A673 (cell line): Measurements from ENCODE around the gene GRIK4. TPM values are rescaled to one million over a fixed set of nuclear protein-coding genes. Genes with fewer than 3 reads are reported as not detected.
"Not testable (repeated sequence)": the region's sequence is repeated elsewhere in the genome, so short reads cannot be mapped to it uniquely, and the experiment has no call there.

Experiments
- BruUV-seq: library from RNA; stranded (reverse); fragments of 400-500 nt; replicated peaks from 2 replicates; lab custom pipeline; 2021; lab: Mats Ljungman, UMichigan
- CTCF ChIA-PET: fragments of 300-600 bp; sonication (Branson Sonifier 250); formaldehyde crosslinking; loops from one replicate; lab custom pipeline; 2022; ENCODE audit warnings: antibody characterized with exemption; lab: Charles Lee
- POLR2A ChIA-PET: fragments of 300-600 bp; sonication (Branson Sonifier 250); formaldehyde crosslinking; loops from one replicate; lab custom pipeline; 2022; ENCODE audit warnings: antibody characterized with exemption; ENCODE audit not compliant: low non-redundant PET; lab: Charles Lee
- DNase-seq: peaks from one replicate; pipeline ENCODE4 v3.0.0-alpha.2; 2015; ENCODE audit warnings: low spot score
- H3K27ac ChIP-seq: fragments of 200-600 bp; sonication (generic); 2 replicates; pipeline ENCODE4 v1.5.1; 2016; ENCODE audit warnings: mixed run types, low read depth, mild to moderate bottlenecking, mixed read lengths, antibody characterized with exemption, low read length; ENCODE audit not compliant: poor library complexity, severe bottlenecking
- H3K27me3 ChIP-seq: fragments of 200-600 bp; sonication (generic); replicated peaks from 2 replicates; pipeline ENCODE4 v1.6.1; 2017; ENCODE audit warnings: mixed run types, low read depth, mild to moderate bottlenecking, mixed read lengths, antibody characterized with exemption, low read length; ENCODE audit not compliant: insufficient read depth, poor library complexity
- H3K36me3 ChIP-seq: fragments of 200-600 bp; sonication (generic); 2 replicates; pipeline ENCODE4 v1.6.1; 2016; ENCODE audit warnings: mixed run types, mild to moderate bottlenecking, mixed read lengths, antibody characterized with exemption, low read length; ENCODE audit not compliant: insufficient read depth, poor library complexity, severe bottlenecking
- H3K4me1 ChIP-seq: fragments of 200-600 bp; sonication (generic); 2 replicates; pipeline ENCODE4 v1.6.1; 2017; ENCODE audit warnings: mixed run types, mild to moderate bottlenecking, mixed read lengths, antibody characterized with exemption, low read length; ENCODE audit not compliant: insufficient read depth, poor library complexity, severe bottlenecking
- H3K4me3 ChIP-seq: fragments of 200-600 bp; sonication (generic); 2 replicates; pipeline ENCODE4 v1.5.1; 2016; ENCODE audit warnings: low read depth, mixed run types, mild to moderate bottlenecking, mixed read lengths, low read length; ENCODE audit not compliant: poor library complexity, severe bottlenecking
- H3K9me3 ChIP-seq: fragments of 200-600 bp; sonication (generic); 2 replicates; pipeline ENCODE4 v1.6.1; 2016; ENCODE audit warnings: mixed run types, low read depth, mild to moderate bottlenecking, mixed read lengths, antibody characterized with exemption, low read length; ENCODE audit not compliant: poor library complexity, severe bottlenecking
- EZH2 ChIP-seq: fragments of 200-600 bp; sonication (generic); IDR thresholded peaks from 2 replicates; pipeline ENCODE4 v1.6.1; 2017; ENCODE audit warnings: borderline replicate concordance, low read depth, mild to moderate bottlenecking, mixed read lengths, antibody characterized with exemption, low read length; ENCODE audit not compliant: poor library complexity, severe bottlenecking
- intact Hi-C: fragments of 100-400 bp; cut with micrococcal nuclease; formaldehyde crosslinking; loops from one replicate; pipeline ENCODE4 v1.10.0; 2022; ENCODE audit not compliant: unreplicated experiment
- total RNA-seq: library from RNA; stranded (reverse); gene quantifications from 2 replicates; pipeline ENCODE4 v1.2.3, GENCODE V29; 2021
- TF ChIP-seq, protein P1 (sequence below): fragments of 300-800, 200-600 bp; sonication (generic); conservative IDR thresholded peaks from 2 replicates; pipeline ENCODE4 v1.5.1; 2017; ENCODE audit warnings: low read depth, mild to moderate bottlenecking, antibody characterized with exemption, low read length, moderate library complexity, mixed read lengths

Gene GRIK4
- total RNA-seq, 1 experiment from 2014 or later, result not detected

DNA sequence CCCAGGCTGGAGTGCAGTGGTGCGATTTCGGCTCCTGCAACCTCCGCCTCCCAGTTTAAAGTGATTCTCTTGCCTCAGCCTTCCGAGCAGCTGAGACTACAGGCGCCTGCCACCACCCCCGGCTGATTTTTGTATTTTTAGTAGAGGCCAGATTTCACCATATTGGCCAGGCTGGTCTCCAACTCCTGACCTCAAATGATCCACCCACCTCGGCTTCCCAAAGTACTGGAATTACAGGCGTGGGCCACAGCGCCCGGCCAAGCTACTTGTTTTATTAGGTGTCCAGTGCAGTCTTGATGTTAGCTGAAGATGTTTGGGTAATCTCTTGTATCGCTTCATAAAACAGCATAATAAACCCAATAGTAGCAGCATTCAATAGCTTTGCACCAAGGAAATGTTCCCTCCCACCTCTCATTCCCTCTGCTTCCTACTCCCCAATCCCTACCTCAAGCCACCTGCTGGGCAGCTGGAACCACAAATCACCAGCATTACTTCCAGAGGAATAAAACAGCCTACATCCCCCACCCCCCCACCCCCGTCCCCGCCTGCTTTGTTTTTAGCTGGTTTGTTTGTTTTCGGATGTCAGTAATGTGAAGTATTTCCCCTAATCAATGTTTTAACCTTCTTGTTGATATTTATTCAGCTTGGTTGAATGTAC is 11.0 kb upstream of the GRIK4 start:
- Histone ChIP-seq H3K4me3 (no peak overlapping the region), H3K27me3 (peaks cover 6% of the 10 kb centered on the region), H3K36me3 (no peaks in the 10 kb centered on the region), H3K27ac (no peak overlapping the region), H3K4me1 (no peaks in the 10 kb centered on the region), H3K9me3 (no peaks in the 10 kb centered on the region)
- CTCF ChIA-PET, result interaction anchor here (0.6 kb wide), 1 partner anchor 197 kb away, joined by 4 read pairs; no protein-coding TSS in a partner anchor
- intact Hi-C loops, result no loop called here
- BruUV-seq, result no TSS peak
- POLR2A ChIA-PET, result no interaction called here
- no peak for DNase-seq
- TF ChIP-seq, protein P1, sequence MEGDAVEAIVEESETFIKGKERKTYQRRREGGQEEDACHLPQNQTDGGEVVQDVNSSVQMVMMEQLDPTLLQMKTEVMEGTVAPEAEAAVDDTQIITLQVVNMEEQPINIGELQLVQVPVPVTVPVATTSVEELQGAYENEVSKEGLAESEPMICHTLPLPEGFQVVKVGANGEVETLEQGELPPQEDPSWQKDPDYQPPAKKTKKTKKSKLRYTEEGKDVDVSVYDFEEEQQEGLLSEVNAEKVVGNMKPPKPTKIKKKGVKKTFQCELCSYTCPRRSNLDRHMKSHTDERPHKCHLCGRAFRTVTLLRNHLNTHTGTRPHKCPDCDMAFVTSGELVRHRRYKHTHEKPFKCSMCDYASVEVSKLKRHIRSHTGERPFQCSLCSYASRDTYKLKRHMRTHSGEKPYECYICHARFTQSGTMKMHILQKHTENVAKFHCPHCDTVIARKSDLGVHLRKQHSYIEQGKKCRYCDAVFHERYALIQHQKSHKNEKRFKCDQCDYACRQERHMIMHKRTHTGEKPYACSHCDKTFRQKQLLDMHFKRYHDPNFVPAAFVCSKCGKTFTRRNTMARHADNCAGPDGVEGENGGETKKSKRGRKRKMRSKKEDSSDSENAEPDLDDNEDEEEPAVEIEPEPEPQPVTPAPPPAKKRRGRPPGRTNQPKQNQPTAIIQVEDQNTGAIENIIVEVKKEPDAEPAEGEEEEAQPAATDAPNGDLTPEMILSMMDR, result no peak
- TF ChIP-seq EZH2, result no peak

DNA sequence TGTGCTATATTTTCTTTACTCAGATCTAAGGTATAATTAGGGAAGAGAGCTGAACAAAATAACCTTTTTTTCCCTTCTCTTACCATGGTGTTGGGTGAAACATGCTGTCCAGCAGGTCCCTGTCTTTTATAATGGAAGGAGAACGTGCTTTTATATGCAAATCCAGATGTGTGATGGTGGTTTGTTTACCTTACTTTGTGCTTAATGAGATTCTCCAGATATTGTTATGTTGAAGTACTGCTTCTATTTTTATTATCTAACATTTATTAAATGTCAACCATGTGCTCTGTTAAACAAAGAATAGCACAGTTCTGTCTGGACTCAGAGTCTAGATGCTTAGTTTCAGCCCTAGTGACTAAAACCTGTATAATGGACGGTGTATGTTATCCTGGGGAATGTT is 10.1 kb upstream of the GRIK4 start:
- no TSS peak for BruUV-seq
- Histone ChIP-seq H3K27me3 (peaks cover 12% of the 10 kb centered on the region), H3K4me3 (no peak overlapping the region), H3K27ac (no peak overlapping the region), H3K9me3 (no peaks in the 10 kb centered on the region), H3K4me1 (no peaks in the 10 kb centered on the region), H3K36me3 (no peaks in the 10 kb centered on the region)
- ChIA-PET CTCF (interaction anchor here (0.6 kb wide), 1 partner anchor 198 kb away, joined by 4 read pairs; no protein-coding TSS in a partner anchor), POLR2A (no interaction called here)
- no peak for DNase-seq
- TF ChIP-seq, protein P1, result no peak
- TF ChIP-seq EZH2, result no peak
- intact Hi-C loops, result no loop called here

DNA sequence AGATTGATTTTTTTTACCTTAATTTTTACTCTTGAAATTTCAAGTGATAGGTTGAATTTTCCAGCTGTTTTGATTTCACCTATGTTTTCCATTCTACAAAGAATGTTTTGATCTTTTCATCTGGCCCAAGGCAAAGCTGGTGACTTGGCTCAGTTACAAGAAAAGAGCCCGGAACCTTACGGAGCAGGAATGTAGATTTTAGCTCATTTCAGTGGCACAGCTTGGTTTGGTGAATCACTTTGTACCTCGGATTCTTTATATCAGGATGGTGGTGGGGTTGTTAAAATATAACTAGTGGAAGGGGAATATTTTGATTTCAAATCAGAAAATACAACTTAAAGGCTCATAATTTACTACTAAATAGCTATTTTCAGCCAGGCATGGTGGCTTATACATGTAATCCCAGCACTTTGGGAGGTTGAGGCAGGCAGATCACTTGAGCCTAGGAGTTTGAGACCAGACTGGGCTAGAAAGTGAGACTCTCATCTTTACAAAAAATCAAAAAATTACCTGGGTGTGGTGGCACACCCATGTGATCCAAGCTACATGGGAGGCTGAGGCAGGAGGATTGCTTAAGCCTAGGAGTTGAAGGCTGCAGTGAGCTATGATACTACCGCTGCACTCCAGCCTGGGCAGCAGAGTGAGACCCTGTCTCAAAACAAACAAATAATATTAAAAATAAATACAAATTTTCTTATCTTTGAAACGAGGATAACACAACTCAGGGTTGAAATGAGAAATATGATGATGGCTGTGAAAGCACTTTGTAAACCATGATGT is 9.4 kb upstream of the GRIK4 start:
- Histone ChIP-seq H3K9me3 (no peaks in the 10 kb centered on the region), H3K27ac (no peak overlapping the region), H3K27me3 (peaks cover 19% of the 10 kb centered on the region), H3K4me1 (no peaks in the 10 kb centered on the region), H3K4me3 (no peak overlapping the region), H3K36me3 (no peaks in the 10 kb centered on the region)
- no peak for DNase-seq
- POLR2A ChIA-PET, result no interaction called here
- intact Hi-C loops, result no loop called here
- TF ChIP-seq EZH2, result no peak
- TF ChIP-seq, protein P1, result no peak
- no TSS peak for BruUV-seq
- CTCF ChIA-PET, result no interaction called here

DNA sequence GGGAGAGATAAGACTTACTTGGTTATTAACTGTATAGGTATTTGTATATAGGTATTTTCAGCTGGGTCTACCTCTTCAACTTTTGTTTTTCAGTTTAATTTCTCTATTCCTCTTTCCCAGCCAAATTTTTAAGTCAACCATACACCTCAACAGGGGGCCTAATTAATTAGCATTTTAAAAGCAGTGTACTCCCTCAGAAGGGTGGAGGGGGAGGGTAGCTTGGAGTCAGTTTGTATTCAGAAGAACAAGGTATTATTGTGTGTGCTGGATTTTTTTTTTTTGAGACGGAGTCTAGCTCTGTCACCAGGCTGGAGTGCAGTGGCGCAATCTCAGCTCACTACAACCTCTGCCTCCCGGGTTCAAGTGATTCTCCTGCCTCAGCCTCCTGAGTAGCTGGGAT is 8.0 kb upstream of the GRIK4 start:
- H3K4me3 ChIP-seq, intact Hi-C loops, H3K4me1 ChIP-seq, BruUV-seq, H3K9me3 ChIP-seq, H3K36me3 ChIP-seq, H3K27ac ChIP-seq: not testable (repeated sequence)
- CTCF ChIA-PET, result interaction anchor here (0.7 kb wide), 1 partner anchor 273 kb away, joined by 3 read pairs; no protein-coding TSS in a partner anchor
- peaks cover 20% of the 10 kb centered on the region for H3K27me3 ChIP-seq
- DNase-seq, result peak; percentile 38
- POLR2A ChIA-PET, result interaction anchor here (0.6 to 0.7 kb wide), 2 partner anchors 20 to 383 kb away, joined by 5 to 9 read pairs; no protein-coding TSS in a partner anchor
